NCI-H187 (cell line): ENCODE results near the gene HNRNPCL1.
"Not testable (repeated sequence)": the region's sequence is repeated elsewhere in the genome, so short reads cannot be mapped to it uniquely, and the experiment has no call there.

ENCODE experiments used
- DNase-seq, 2 experiments: peaks; one replicate each; lab custom pipeline; 2025; lab: John Stamatoyannopoulos, UW

The HNRNPCL1 gene

DNA sequence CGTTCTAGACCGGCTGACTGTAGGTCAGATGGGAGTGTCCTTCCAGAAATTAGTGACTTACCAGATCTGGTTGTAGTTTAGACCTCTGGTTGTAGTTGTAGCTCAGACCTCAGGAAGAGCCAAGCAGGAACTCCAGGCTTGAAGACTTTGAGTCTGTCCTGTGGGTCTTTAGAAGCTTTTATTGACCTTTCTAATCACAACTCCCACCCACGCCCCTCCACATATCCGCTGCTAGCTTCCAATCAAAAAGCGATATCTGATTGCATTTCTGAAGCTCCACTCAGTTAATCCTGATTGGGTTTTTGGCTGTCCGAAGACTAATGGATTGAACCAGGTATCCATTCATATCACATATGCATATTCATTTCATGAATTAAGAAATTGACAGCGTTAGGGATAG is at the start of gene HNRNPCL1:
Gene HNRNPCL1 (minus strand): TSS at position 101 of the 400 bp plus-strand sequence. CDS start 431 bp downstream, outside the sequence.
- not testable (repeated sequence) for DNase-seq

DNA sequence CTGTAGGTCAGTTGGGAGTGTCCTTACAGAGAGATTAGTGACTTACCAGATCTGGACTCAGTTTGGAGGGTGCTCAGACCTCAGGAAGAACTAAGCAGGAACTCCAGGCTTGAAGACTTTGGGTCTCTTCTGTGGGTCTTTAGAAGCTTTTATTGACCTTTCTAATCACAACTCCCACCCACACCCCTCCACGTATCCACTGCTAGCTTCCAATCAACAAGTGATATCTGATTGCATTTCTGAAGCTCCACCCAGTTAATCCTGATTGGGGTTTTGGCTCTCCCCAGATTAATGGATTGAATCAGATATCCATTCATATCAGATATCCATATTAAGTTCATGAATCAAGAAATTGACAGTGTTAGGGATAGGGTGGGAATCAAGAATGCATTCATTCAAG is 49.6 kb upstream of the HNRNPCL1 start, which contains the start of gene PRAMEF10:
Gene PRAMEF10 (minus strand): TSS at position 101 of the 400 bp plus-strand sequence. CDS start 2,423 bp downstream, outside the sequence.
- not testable (repeated sequence) for DNase-seq

DNA sequence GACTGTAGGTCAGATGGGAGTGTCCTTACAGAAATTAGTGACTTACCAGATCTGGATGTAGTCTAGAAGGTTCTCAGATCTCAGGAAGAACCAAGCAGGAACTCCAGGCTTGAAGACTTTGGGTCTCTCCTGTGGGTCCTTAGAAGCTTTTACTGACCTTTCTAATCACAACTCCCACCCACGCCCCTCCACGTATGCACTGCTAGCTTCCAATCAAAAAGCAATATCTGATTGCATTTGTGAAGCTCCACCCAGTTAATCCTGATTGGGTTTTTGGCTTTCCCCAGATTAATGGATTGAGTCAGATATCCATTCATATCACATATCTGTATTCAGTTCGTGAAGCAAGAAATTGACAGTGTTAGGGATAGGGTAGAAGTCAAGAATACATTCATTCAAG is 37.6 kb upstream of the HNRNPCL1 start, which contains the start of gene PRAMEF4:
Gene PRAMEF4 (minus strand): TSS at position 101 of the 400 bp plus-strand sequence. CDS start 2,807 bp downstream, outside the sequence.
- DNase-seq = not testable (repeated sequence)

DNA sequence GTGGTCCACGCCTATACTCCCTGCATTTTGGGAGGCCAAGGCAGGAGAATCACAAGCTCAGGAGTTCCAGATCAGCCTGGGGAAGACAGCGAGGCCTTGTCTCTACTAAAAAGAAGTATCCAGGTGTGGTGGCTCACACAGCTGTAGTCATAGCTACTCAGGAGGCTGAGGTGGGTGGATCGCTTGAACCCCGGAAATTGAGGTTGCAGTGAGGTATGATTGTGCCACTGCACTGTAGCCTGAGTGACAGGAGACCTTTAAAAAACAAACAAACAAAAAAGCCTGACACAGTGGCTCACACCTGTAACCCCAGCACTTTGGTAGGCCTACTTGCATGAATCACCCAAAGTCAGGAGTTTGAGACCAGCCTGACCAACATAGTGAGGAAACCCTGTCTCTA is 29.9 kb upstream of the HNRNPCL1 start:
- DNase-seq = not testable (repeated sequence)

DNA sequence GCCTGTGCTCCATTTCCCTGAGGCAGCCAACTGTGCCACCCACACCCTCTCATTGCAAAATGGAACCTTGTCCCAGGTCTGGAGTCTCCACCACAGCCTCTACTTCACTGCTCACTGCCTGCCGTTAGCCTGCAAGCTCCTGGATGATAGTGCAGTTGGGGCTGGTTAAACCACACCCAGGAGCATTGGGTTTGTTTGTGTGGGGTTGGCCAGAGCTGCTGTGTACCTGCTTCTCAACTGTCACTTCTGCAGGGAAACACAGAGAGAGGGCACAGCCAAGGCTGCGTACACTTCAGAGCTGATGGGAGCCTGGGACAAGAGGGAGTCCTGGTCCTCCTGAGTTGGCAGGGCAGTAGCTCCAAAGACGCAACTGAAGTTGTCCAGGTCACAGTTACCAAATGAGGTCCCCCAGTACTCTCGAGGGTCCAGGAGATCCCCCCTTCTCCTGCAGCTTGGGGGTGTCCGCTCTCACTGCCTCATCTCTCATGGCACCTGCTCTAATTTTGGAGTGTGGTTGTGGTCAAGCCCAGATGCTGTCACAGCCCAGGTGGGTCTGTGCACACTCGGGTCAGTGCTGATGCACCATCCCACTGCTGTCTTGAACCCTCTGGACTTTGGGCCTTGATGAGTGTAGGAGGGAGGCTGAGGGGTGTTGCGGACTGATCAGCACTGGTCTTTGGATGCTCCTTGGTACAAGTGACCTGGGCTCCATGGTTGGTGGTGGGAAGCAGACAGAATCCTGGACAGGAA is 14.8 kb upstream of the HNRNPCL1 start:
- not testable (repeated sequence) for DNase-seq

DNA sequence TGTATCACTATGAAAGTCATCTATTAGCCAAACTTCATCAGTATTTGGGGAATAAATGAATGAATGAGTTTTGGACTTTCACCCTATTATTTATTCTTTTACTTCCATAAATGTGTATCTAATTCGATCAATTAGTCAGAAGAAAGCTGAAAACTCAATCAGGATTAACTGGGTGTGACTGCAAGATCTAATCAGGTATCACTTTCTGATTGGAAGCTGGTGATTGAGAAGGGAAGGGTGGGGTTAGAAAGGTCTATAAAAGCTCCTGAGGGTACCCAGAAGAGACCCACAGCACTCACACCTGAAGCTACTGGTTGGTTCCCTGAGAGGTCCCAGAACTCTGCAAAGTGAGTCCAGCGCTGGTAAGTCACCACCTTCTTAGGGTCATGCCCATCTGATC is 8.3 kb upstream of the HNRNPCL1 start, which contains the start of gene PRAMEF2:
Gene PRAMEF2 (plus strand): TSS at position 301 of the 400 bp plus-strand sequence. CDS start 1,924 bp downstream, outside the sequence.
- DNase-seq = not testable (repeated sequence)

DNA sequence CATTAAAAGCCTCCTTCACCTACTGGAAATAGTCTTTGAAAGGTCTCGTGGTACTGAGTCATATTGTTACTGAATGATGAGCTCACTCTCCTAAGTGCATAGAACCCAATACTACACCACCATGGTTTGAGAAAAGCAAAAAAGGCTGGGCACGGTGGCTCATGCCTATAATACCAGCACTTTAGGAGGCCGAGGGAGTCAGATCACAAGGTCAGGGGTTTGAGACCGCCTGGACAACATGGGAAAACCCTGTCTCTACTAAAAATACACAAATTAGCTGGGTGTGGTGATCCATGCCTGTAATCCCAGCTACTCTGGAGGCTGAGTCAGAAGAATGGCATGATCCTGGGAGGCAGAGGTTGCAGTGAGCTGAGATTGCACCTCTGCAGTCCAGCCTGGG is 3.3 kb upstream of the HNRNPCL1 start:
- DNase-seq = no peak

DNA sequence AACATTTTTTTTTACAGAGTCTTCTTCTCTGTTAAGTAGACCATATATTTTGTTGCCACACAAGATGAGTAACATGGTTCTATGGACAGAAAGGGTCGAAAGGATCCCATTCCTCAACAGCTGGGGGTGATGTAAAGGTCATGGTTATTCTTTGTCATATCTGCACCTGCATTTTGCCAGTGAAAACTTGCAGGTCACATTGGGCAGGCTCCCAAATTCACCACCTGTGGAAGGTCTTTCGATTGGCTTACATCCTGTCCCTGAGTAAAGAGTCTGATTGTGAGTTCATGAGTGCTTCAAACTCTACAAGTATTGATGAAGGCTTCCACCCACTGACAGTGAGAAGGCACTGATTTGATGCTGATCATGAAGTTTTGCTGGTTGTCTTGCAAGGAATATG is 15.3 kb downstream of the HNRNPCL1 start:
- DNase-seq = not testable (repeated sequence)

DNA sequence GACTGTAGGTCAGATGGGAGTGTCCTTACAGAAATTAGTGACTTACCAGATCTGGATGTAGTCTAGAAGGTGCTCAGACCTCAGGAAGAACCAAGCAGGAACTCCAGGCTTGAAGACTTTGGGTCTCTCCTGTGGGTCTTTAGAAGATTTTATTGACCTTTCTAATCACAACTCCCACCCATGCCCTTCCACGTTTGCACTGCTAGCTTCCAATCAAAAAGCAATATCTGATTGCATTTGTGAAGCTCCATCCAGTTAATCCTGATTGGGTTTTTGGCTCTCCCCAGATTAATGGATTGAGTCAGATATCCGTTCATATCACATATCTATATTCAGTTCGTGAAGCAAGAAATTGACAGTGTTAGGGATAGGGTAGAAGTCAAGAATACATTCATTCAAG is 17.2 kb downstream of the HNRNPCL1 start, which contains the start of gene PRAMEF11:
Gene PRAMEF11 (minus strand): TSS at position 101 of the 400 bp plus-strand sequence. CDS start 2,621 bp downstream, outside the sequence.
- DNase-seq = not testable (repeated sequence)

DNA sequence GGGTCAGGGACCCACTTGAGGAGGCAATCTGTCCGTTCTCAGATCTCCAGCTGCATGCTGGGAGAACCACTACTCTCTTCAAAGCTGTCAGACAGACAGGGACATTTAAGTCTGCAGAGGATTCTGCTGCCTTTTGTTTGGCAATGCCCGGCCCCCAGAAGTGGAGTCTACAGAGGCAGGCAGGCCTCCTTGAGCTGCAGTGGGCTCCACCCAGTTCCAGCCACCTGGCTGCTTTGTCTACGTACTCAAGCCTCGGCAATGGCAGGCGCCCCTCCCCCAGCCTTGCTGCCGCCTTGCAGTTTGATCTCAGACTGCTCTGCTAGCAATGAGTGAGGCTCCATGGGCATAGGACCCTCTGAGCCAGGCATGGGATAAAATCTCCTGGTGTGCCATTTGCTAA is 29.5 kb downstream of the HNRNPCL1 start:
- DNase-seq = peak in 1 of 2 experiments; percentile 26

DNA sequence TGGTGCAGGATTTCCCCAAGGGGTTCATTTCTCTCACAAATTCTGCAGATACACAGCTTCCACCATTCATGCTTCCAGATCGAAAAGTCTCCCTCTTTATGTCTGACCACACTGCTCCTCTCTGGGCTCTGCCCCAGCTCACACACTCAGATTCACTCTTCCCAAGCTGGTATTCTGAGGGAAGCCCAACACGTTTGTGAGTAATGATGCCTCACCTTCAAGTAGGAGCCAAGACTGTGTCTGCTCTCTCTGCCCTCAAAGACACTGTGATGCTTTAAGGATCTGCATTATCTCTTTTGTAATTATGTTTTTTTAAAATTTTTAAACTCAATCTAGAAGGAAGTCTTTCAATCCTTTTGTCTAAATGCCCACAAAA is 37.1 kb downstream of the HNRNPCL1 start:
- DNase-seq = no peak

DNA sequence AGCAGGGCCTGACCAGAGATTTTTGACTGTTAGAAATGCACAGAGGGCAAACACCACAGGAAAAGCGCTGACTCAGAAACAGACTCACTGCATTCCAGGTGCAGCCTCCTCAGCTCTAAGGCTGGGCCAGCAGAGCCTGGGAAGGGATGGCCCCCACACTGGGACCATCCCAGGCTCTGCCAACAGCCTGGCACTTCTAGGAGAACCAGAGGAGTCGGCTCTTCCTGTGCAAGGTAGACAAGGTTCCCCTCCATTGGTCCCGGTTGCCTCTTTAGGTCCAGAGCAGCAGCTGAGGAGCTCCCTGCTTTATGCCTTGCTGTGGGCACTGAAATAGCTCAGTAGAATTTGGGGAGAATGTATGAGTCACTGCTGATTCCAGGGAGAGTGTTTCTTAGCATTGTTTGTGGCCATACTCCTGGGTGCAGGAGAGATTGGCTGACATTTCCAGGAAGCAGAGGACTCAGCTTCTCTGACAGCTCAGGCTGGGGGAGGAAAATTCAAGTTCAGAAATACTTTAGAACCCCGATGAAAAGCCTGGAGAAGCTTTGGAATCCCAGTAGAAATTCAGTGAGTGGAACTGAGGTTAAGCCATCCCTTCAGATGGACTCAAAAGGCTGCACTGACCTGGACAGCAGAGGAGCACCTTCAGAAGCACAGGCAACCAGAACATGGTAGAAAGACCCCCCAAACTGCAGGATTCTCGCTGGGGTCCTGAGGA is 37.7 kb downstream of the HNRNPCL1 start:
- no peak for DNase-seq

DNA sequence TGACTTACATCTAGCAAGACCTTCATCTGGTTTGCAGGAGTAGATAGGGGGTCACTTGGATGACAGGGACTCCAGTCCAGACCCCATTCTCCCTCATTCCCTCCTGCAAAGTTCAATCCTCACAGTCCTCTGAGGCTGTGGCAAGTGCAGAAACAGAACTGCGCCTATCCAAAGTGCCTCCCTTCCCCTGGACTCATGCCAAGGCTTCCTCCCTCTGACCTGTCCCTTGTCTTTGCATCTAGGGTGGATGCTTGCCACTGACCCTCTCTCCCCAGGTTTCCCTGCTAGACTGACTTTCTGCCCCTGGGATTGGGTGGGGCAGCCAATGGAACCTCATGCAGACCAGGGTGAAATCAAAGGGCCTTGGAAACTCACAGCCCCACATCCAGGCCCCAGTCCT is 38.6 kb downstream of the HNRNPCL1 start:
- DNase-seq = no peak

DNA sequence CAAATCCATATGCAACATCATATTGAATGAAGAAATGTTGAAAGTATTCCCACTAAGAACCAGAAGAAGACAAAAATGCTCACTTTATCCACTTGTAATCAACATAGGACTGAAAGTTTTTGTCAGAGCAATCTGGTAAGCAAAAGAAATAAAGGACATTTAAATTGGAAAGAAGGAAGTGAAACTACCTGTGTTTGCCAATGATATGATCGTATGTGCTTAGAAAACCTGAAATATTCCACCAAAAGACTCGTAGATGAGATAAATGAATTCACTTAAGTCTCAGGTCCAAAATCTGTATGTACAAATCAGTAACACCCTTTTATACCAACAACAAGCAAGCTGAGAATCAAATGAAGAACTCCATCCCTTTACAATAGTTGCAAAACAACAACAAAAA is 48.8 kb downstream of the HNRNPCL1 start:
- DNase-seq = no peak

DNA sequence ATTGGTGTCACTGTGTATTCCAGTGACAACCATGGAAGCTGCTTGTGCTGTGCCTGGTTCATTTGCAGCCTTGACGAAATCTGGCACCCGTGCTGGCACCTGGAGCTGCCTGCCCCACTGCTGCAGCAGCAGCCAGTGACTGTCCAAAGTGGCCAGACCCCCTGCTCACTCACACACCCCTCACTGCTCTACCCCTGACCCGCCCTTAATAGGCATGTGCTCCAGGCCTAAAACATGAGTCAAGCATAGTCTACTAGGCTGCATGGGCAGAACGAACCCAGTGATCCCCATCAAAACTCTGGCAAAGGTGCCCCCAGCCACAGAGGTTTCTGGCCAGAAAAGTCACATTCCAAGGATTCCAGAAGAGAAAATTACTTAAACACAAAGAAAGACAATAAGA is 49.6 kb downstream of the HNRNPCL1 start:
- no peak for DNase-seq
